Sigmoid colon (tissue), 7 donors: ENCODE results near the gene USO1. TPM values are rescaled to one million over a fixed set of nuclear protein-coding genes. Genes with fewer than 3 reads are reported as not detected.
"Not testable (repeated sequence)": the region's sequence is repeated elsewhere in the genome, so short reads cannot be mapped to it uniquely, and the experiment has no call there.

ENCODE experiments used
- DNase-seq: peaks from one replicate; pipeline ENCODE4 v3.0.0-alpha.2; 2019
- H3K27ac ChIP-seq, 4 donors: fragments of 200-600 bp; sonication (generic); one replicate each; pipeline ENCODE4 v1.5.1; 2016 to 2019; ENCODE audit warnings: mild to moderate bottlenecking in 1 of 4
- H3K27me3 ChIP-seq, 3 donors: fragments of 200-600 bp; sonication (generic); one replicate each; pipeline ENCODE4 v1.5.1; 2019; ENCODE audit warnings: mild to moderate bottlenecking in 1 of 3
- H3K36me3 ChIP-seq, 4 donors: fragments of 200-600 bp; sonication (generic); one replicate each; pipeline ENCODE4 v1.5.1; 2016 to 2019
- H3K4me1 ChIP-seq, 4 donors: fragments of 200-600 bp; sonication (generic); one replicate each; pipeline ENCODE4 v1.5.1; 2017 to 2019
- H3K4me3 ChIP-seq, 4 donors: fragments of 200-600 bp; sonication (generic); one replicate each; pipeline ENCODE4 v1.5.1; 2017 to 2019; ENCODE audit warnings: mild to moderate bottlenecking in 2 of 4, moderate library complexity in 1 of 4
- H3K9me3 ChIP-seq, 4 donors: fragments of 200-600 bp in 3 of 4; sonication (generic) in 3 of 4; one replicate each; pipeline versions ENCODE4 v1.5.1 to v1.6.1; 2013 to 2019
- EP300 ChIP-seq, 4 donors: sonication (generic); formaldehyde crosslinking; IDR thresholded peaks; one replicate each; pipeline ENCODE4 v1.6.1; 2017; ENCODE audit warnings: antibody characterized with exemption in 4 of 4
- POLR2A ChIP-seq, 2 donors: fragments of 450-650 bp; IDR thresholded peaks; one replicate each; pipeline ENCODE4 v1.6.1; 2016; ENCODE audit warnings: antibody characterized with exemption in 2 of 2, mild to moderate bottlenecking in 2 of 2, moderate library complexity in 2 of 2
- POLR2AphosphoS5 ChIP-seq, 4 donors: sonication (generic); formaldehyde crosslinking; IDR thresholded peaks; one replicate each; pipeline ENCODE4 v1.6.1; 2017; ENCODE audit warnings: antibody characterized with exemption in 4 of 4
- WGBS, 2 donors: extraction: QIAGEN DNeasy Blood & Tissue Kit; methylation state at CpG; one replicate each; pipeline ENCODE4 v1.1.7; 2013; 5-methylcytosine and 5-hydroxymethylcytosine counted together
- intact Hi-C: fragments of 100-400 bp; cut with DNase I; formaldehyde crosslinking; loops from one replicate; pipeline ENCODE4 v1.15.1; 2023
- polyA plus RNA-seq, 3 donors: library from polyadenylated mRNA; stranded (reverse); fragments of 200-250 nt; gene quantifications; one replicate each; pipeline ENCODE4 v1.2.3, GENCODE V29; 2013
- total RNA-seq, 4 donors: library from RNA; depleted of rRNA; stranded (reverse); fragments of >200 nt; gene quantifications; one replicate each; pipeline ENCODE4 v1.1.0, GENCODE V29; 2016
- TF ChIP-seq, protein P1 (sequence below), 4 experiments: fragments of 450-650 bp in 3 of 4; fragments of 200-600 bp in 1 of 4; IDR thresholded peaks; one replicate each; pipeline ENCODE4 v1.5.1; 2016 to 2019; ENCODE audit warnings: antibody characterized with exemption in 4 of 4, mild to moderate bottlenecking in 3 of 4, moderate library complexity in 2 of 4
- donor health status: healthy with polysubstance abuse.
- donor health status: Bipolar disorder and iron deficiency.
- donor health status: healthy.

The USO1 gene
- total and polyA plus RNA-seq, 7 donors, result 21.0 to 99.4 (median 66.5) TPM

DNA sequence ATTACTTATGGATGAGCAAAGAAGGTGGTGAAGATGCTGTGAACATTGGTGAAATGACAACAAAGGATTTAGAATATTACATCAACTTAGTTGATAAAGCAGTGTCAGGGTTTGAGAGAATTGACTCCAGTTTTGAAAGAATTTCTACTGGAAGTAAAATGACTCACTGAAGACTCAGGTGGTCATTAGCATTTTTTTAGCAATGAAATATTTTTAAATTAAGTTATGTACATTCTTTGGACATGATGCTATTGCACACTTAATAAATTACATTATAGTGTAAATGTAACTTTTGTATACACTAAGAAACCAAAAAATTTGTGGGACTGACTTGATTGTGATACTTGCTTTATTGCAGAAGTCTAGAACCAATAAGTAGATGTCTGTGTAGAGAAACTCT is 56.9 kb downstream of the USO1 start:
- Histone ChIP-seq H3K9me3 (no peaks in the 10 kb centered on the region), H3K4me1 (no peaks in the 10 kb centered on the region), H3K4me3 (no peak overlapping the region), H3K27ac (no peak overlapping the region), H3K36me3 (peaks cover 4 to 88% (median 23%) of the 10 kb centered on the region in 4 donors), H3K27me3 (no peaks in the 10 kb centered on the region)
- intact Hi-C loops, result loop anchor here (10.0 kb wide), 1 partner anchor 173 kb away; no protein-coding TSS in a partner anchor
- DNase-seq, result no peak
- TF ChIP-seq POLR2AphosphoS5 (IDR thresholded peaks at IDR 0.05) (no peak), POLR2A (IDR thresholded peaks at IDR 0.05) (no peak), EP300 (IDR thresholded peaks at IDR 0.05) (no peak)
- TF ChIP-seq, protein P1, sequence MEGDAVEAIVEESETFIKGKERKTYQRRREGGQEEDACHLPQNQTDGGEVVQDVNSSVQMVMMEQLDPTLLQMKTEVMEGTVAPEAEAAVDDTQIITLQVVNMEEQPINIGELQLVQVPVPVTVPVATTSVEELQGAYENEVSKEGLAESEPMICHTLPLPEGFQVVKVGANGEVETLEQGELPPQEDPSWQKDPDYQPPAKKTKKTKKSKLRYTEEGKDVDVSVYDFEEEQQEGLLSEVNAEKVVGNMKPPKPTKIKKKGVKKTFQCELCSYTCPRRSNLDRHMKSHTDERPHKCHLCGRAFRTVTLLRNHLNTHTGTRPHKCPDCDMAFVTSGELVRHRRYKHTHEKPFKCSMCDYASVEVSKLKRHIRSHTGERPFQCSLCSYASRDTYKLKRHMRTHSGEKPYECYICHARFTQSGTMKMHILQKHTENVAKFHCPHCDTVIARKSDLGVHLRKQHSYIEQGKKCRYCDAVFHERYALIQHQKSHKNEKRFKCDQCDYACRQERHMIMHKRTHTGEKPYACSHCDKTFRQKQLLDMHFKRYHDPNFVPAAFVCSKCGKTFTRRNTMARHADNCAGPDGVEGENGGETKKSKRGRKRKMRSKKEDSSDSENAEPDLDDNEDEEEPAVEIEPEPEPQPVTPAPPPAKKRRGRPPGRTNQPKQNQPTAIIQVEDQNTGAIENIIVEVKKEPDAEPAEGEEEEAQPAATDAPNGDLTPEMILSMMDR (IDR thresholded peaks at IDR 0.05), result no peak

DNA sequence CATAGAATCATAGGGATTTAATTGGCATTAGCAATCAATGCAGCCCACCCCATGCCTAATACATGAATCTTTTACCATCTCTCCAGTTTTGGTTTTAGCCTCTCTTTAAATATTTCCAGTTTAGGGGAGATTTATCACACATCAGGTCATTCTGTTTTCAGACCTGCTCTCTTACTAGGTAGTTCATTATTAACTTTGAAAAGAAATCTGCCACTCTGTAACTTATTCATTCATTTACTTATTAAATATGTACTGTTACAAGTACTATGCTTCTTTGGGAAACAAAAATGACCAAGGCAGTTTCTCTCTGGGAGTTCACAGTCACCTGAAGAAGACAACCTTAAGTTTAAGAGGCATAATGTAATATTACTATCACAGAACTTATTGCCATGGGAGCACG is 62.1 kb downstream of the USO1 start:
- Histone ChIP-seq H3K4me3 (no peak overlapping the region), H3K9me3 (no peaks in the 10 kb centered on the region), H3K36me3 (peaks cover 0 to 78% (median 26%) of the 10 kb centered on the region in 4 donors), H3K4me1 (no peaks in the 10 kb centered on the region), H3K27ac (no peak overlapping the region), H3K27me3 (no peaks in the 10 kb centered on the region)
- DNase-seq, result no peak
- no peak for TF ChIP-seq POLR2A (IDR thresholded peaks at IDR 0.05)
- TF ChIP-seq EP300 (IDR thresholded peaks at IDR 0.05), result no peak
- TF ChIP-seq, protein P1 (IDR thresholded peaks at IDR 0.05), result no peak
- no peak for TF ChIP-seq POLR2AphosphoS5 (IDR thresholded peaks at IDR 0.05)
- 100% methylated on average over 1 of the region's 1 CpG for WGBS, 2 donors
- intact Hi-C loops, result loop anchor here (10.0 kb wide), 1 partner anchor 168 kb away; no protein-coding TSS in a partner anchor

DNA sequence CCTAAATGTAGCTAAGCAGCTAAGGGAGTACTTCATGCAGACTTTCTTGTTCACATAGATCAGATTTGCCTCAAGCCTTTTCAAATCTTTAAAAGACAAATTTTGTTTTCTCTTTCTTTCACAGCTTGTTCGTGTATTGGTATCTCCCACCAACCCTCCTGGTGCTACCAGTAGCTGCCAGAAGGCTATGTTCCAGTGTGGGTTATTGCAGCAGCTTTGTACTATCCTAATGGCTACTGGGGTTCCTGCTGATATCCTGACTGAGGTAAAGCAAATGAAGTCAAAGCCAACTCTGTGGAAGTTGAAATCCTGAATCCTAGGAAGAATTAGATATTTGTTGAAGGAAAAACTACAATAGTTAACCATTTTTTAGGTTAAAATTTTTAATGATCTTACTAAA is 62.6 kb downstream of the USO1 start:
- intact Hi-C loops, result loop anchor here (10.0 kb wide), 1 partner anchor 168 kb away; no protein-coding TSS in a partner anchor
- Histone ChIP-seq H3K27ac (no peak overlapping the region), H3K36me3 (peaks cover 0 to 79% (median 26%) of the 10 kb centered on the region in 4 donors), H3K4me3 (no peak overlapping the region), H3K27me3 (no peaks in the 10 kb centered on the region), H3K4me1 (no peaks in the 10 kb centered on the region), H3K9me3 (no peaks in the 10 kb centered on the region)
- TF ChIP-seq POLR2AphosphoS5 (IDR thresholded peaks at IDR 0.05), result no peak
- no peak for TF ChIP-seq POLR2A (IDR thresholded peaks at IDR 0.05)
- TF ChIP-seq, protein P1 (IDR thresholded peaks at IDR 0.05), result no peak
- TF ChIP-seq EP300 (IDR thresholded peaks at IDR 0.05), result no peak
- no peak for DNase-seq
- WGBS, 2 donors, result 85 to 94% methylated on average over 1 of the region's 1 CpG

DNA sequence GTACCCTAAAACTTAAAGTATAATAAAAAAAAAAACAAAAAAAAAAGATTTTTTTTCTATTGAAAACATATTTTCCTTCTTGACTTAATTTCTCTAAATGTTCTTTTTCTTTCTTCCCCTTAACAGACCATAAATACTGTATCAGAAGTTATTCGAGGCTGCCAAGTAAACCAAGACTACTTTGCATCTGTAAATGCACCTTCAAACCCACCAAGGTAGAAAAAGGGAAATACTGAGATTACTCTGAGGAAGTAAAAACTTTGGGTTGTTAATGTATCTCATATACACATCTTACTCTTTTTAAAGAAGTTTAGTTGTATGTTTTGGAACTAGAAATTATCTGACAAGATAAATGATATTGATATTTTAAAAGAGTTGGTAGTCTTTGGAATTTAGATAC is 65.6 kb downstream of the USO1 start:
- TF ChIP-seq, protein P1 (IDR thresholded peaks at IDR 0.05), result no peak
- TF ChIP-seq POLR2A (IDR thresholded peaks at IDR 0.05) (no peak), EP300 (IDR thresholded peaks at IDR 0.05) (no peak), POLR2AphosphoS5 (IDR thresholded peaks at IDR 0.05) (no peak)
- Histone ChIP-seq H3K36me3 (peaks cover 0 to 77% (median 15%) of the 10 kb centered on the region in 4 donors), H3K4me3 (no peak overlapping the region), H3K27me3 (no peaks in the 10 kb centered on the region), H3K9me3 (no peaks in the 10 kb centered on the region), H3K4me1 (no peaks in the 10 kb centered on the region), H3K27ac (no peak overlapping the region)
- intact Hi-C loops, result no loop called here
- no peak for DNase-seq
- 74 to 90% methylated on average over 1 of the region's 1 CpG for WGBS, 2 donors

DNA sequence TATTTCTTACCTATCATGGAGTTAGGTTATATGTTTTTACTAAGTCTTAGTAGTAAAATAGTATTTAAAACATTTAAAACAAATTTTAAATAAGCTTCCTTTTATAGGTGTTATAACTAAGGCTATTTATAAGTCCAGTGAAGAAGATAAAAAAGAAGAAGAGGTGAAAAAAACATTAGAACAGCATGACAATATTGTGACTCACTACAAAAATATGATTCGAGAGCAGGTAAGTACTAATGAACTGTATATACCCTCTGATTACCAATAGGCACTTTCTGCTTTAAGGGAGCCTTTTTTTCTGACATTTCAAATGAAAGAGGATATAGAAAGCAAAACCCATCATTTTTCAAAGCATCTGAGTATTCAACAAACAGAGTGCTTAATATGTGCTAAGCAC is 76.6 kb downstream of the USO1 start:
- Histone ChIP-seq H3K36me3 (peaks cover 8 to 57% (median 14%) of the 10 kb centered on the region in 4 donors), H3K9me3 (no peaks in the 10 kb centered on the region), H3K27ac (no peak overlapping the region), H3K4me3 (no peak overlapping the region), H3K4me1 (no peaks in the 10 kb centered on the region), H3K27me3 (no peaks in the 10 kb centered on the region)
- intact Hi-C loops, result loop anchor here (10.0 kb wide), 1 partner anchor 146 kb away; no protein-coding TSS in a partner anchor
- no peak for DNase-seq
- 96 to 98% methylated on average over 1 of the region's 1 CpG for WGBS, 2 donors
- TF ChIP-seq POLR2A (IDR thresholded peaks at IDR 0.05), result no peak
- no peak for TF ChIP-seq POLR2AphosphoS5 (IDR thresholded peaks at IDR 0.05)
- TF ChIP-seq EP300 (IDR thresholded peaks at IDR 0.05), result no peak
- TF ChIP-seq, protein P1 (IDR thresholded peaks at IDR 0.05), result no peak

DNA sequence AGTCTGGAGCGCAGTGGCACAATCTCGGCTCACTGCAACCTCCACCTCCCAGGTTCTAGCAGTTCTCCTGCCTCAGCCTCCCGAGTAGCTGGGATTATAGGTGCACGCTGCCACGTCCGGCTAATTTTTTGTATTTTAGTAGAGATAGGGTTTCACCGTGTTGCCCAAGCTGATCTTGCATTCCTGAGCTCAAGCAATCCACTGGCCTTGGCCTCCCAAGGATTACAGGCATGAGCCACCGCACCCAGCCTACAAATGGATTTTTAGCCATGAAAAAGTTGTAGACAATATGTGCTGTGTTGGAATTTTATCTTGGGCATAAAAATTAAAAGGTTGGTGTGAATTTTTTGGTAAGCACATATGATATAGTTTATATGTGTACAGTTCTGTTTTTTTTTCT is 81.7 kb downstream of the USO1 start:
- H3K27me3 ChIP-seq, DNase-seq, H3K4me3 ChIP-seq, H3K27ac ChIP-seq, H3K4me1 ChIP-seq, H3K9me3 ChIP-seq: not testable (repeated sequence)
- intact Hi-C loops, result loop anchor here (10.0 kb wide), 1 partner anchor 151 kb away; no protein-coding TSS in a partner anchor
- H3K36me3 ChIP-seq, result peaks cover 2 to 94% (median 33%) of the 10 kb centered on the region in 4 donors
- 84 to 97% methylated on average over 8 of the region's 8 CpGs for WGBS, 2 donors
